Neural cell (in vitro differentiated cells): ENCODE measurements around the gene BABAM2. TPM values are rescaled to one million over a fixed set of nuclear protein-coding genes. Genes with fewer than 3 reads are reported as not detected.

Source experiments
- H2AFZ ChIP-seq: fragments of 200-600, 300-800 bp; sonication (generic), shearing (Covaris generic); 2 replicates; pipeline ENCODE4 v1.6.0; 2014; ENCODE audit warnings: low read depth, mild to moderate bottlenecking, antibody characterized with exemption, low read length, moderate library complexity
- H3F3A ChIP-seq: fragments of 200-600 bp; shearing (Covaris generic); 2 replicates; pipeline ENCODE4 v1.6.1; 2016; ENCODE audit warnings: mild to moderate bottlenecking, moderate library complexity, mixed read lengths, antibody characterized with exemption, low read length; ENCODE audit not compliant: insufficient read depth, poor library complexity, severe bottlenecking
- H3K27ac ChIP-seq: fragments of 200-600, 300-800 bp; sonication (generic), shearing (Covaris generic); 2 replicates; pipeline ENCODE4 v1.5.1; 2014; ENCODE audit warnings: mild to moderate bottlenecking, low read length, moderate library complexity
- H3K27me3 ChIP-seq: fragments of 300-800, 200-600 bp; sonication (generic), shearing (Covaris generic); 2 replicates; pipeline ENCODE4 v1.6.0; 2014; ENCODE audit warnings: mild to moderate bottlenecking, low read depth, low read length, moderate library complexity; ENCODE audit not compliant: insufficient read depth
- H3K36me3 ChIP-seq: fragments of 300-800, 200-600 bp; sonication (generic), shearing (Covaris generic); 2 replicates; pipeline ENCODE4 v1.5.1; 2014; ENCODE audit warnings: mild to moderate bottlenecking, antibody characterized with exemption, low read length, moderate library complexity; ENCODE audit not compliant: insufficient read depth
- H3K4me2 ChIP-seq: fragments of 300-800, 200-600 bp; sonication (generic), shearing (Covaris generic); 2 replicates; pipeline ENCODE4 v1.6.0; 2014; ENCODE audit warnings: mild to moderate bottlenecking, low read length
- H3K4me3 ChIP-seq: fragments of 300-800, 200-600 bp; sonication (generic), shearing (Covaris generic); 2 replicates; pipeline ENCODE4 v1.5.1; 2014; ENCODE audit warnings: mild to moderate bottlenecking, low read length, moderate library complexity
- H3K79me2 ChIP-seq: fragments of 200-600 bp; shearing (Covaris generic); replicated peaks from 2 replicates; pipeline ENCODE4 v1.6.0; 2014; ENCODE audit warnings: mild to moderate bottlenecking, low read length, moderate library complexity; ENCODE audit not compliant: insufficient read depth
- H3K9ac ChIP-seq: fragments of 300-800, 200-600 bp; sonication (generic), shearing (Covaris generic); 2 replicates; pipeline ENCODE4 v1.6.1; 2016; ENCODE audit warnings: mild to moderate bottlenecking, low read length, mixed read lengths
- H3K9me2 ChIP-seq: fragments of 200-600 bp; shearing (Covaris generic); 2 replicates; pipeline ENCODE4 v1.6.1; 2016; ENCODE audit warnings: mild to moderate bottlenecking, low read length, mixed read lengths; ENCODE audit not compliant: insufficient read depth
- H3K9me3 ChIP-seq: fragments of 200-600, 300-800 bp; sonication (generic), shearing (Covaris generic); 2 replicates; pipeline ENCODE4 v1.6.1; 2016; ENCODE audit warnings: mild to moderate bottlenecking, mixed run types, low read length, moderate library complexity, mixed read lengths
- H4K20me1 ChIP-seq: fragments of 200-600 bp; shearing (Covaris generic); 2 replicates; pipeline ENCODE4 v1.6.1; 2016; ENCODE audit warnings: mild to moderate bottlenecking, mixed run types; ENCODE audit not compliant: insufficient read depth
- CTCF ChIP-seq: fragments of 450-650 bp; IDR thresholded peaks from 2 replicates; pipeline ENCODE4 v1.5.1; 2014; ENCODE audit warnings: antibody characterized with exemption, mild to moderate bottlenecking, moderate library complexity; ENCODE audit not compliant: poor library complexity, severe bottlenecking
- EP300 ChIP-seq: fragments of 450-650 bp; conservative IDR thresholded peaks from 2 replicates; pipeline ENCODE4 v1.6.1; 2014; ENCODE audit warnings: antibody characterized with exemption, mild to moderate bottlenecking, moderate library complexity; ENCODE audit not compliant: poor library complexity, severe bottlenecking
- EZH2 ChIP-seq: fragments of 200-600, 300-800 bp; shearing (Covaris generic), sonication (generic); IDR thresholded peaks from 2 replicates; pipeline ENCODE4 v1.6.1; 2014; ENCODE audit warnings: antibody characterized with exemption, low read length, borderline replicate concordance, mild to moderate bottlenecking; ENCODE audit not compliant: insufficient read depth, poor library complexity, severe bottlenecking
- MXI1 ChIP-seq: fragments of 450-650 bp; conservative IDR thresholded peaks from 2 replicates; pipeline ENCODE4 v1.6.1; 2014; ENCODE audit warnings: antibody characterized with exemption, mild to moderate bottlenecking; ENCODE audit not compliant: poor library complexity, severe bottlenecking
- POLR2AphosphoS5 ChIP-seq: IDR thresholded peaks from 2 replicates; pipeline ENCODE4 v1.6.1; 2012
- RAD21 ChIP-seq: fragments of 450-650 bp; conservative IDR thresholded peaks from 2 replicates; pipeline ENCODE4 v1.6.1; 2014; ENCODE audit warnings: antibody characterized with exemption, mild to moderate bottlenecking, moderate library complexity
- REST ChIP-seq: IDR thresholded peaks from 2 replicates; pipeline ENCODE4 v1.6.1; 2012; ENCODE audit warnings: borderline replicate concordance
- SMC3 ChIP-seq: fragments of 450-650 bp; conservative IDR thresholded peaks from 2 replicates; pipeline ENCODE4 v1.6.1; 2014; ENCODE audit warnings: antibody characterized with exemption, mild to moderate bottlenecking, moderate library complexity; ENCODE audit not compliant: poor library complexity
- TAF1 ChIP-seq: IDR thresholded peaks from 2 replicates; pipeline ENCODE4 v1.6.1; 2012; ENCODE audit warnings: low read depth
- polyA plus RNA-seq: library from polyadenylated mRNA; depleted of rRNA; stranded (reverse); fragments of >200 nt; gene quantifications from 2 replicates; pipeline ENCODE4 v1.2.3, GENCODE V29; 2014

The BABAM2 gene
- polyA plus RNA-seq, 1 donor from 2014 or later, result 15.3 TPM

GRCh38 chr2:28150236-28150915 lies 259.8 kb downstream of the BABAM2 start:
- no peak for TF ChIP-seq POLR2AphosphoS5
- Histone ChIP-seq H3K4me3 (no peak overlapping the region), H3K27me3 (no peaks in the 10 kb centered on the region), H2AFZ (no peak overlapping the region), H3K4me2 (no peak overlapping the region), H4K20me1 (no peaks in the 10 kb centered on the region), H3K27ac (no peak overlapping the region), H3K79me2 (no peaks in the 10 kb centered on the region), H3K9me3 (no peaks in the 10 kb centered on the region), H3F3A (no peaks in the 10 kb centered on the region), H3K9ac (no peak overlapping the region), H3K9me2 (no peaks in the 10 kb centered on the region), H3K36me3 (no peaks in the 10 kb centered on the region)

- H3K79me2 ChIP-seq, result no peaks in the 10 kb centered on the region
- H3K4me3 ChIP-seq, result no peak overlapping the region
- H3K9me3 ChIP-seq, result no peaks in the 10 kb centered on the region
- no peak overlapping the region for H2AFZ ChIP-seq
- no peak overlapping the region for H3K9ac ChIP-seq
- H3F3A ChIP-seq, result no peaks in the 10 kb centered on the region
- no peak for TF ChIP-seq CTCF
- TF ChIP-seq POLR2AphosphoS5, result no peak
- TF ChIP-seq SMC3, result no peak
- no peak for TF ChIP-seq EZH2
- TF ChIP-seq MXI1, result no peak
- TF ChIP-seq TAF1, result no peak
- no peak for TF ChIP-seq EP300
- TF ChIP-seq RAD21, result no peak
- TF ChIP-seq REST, result no peak
- H3K27me3 ChIP-seq, result no peaks in the 10 kb centered on the region
- H3K27ac ChIP-seq, result no peak overlapping the region
- H3K9me2 ChIP-seq, result no peaks in the 10 kb centered on the region
- no peaks in the 10 kb centered on the region for H3K36me3 ChIP-seq
- no peak overlapping the region for H3K4me2 ChIP-seq
- no peaks in the 10 kb centered on the region for H4K20me1 ChIP-seq
These were observed 260.5 kb downstream of the BABAM2 start for GRCh38 chr2:28150994-28151393.
